Stimulated activated CD8-positive, alpha-beta memory T cell treated with anti-CD3 and anti-CD28 coated beads, Interleukin-12 subunit alpha, Interleukin-12 subunit beta, amount 100 ng/mL, for 1 hour (primary cell): ENCODE data around the gene CFAP77.
"Not testable (repeated sequence)": the region's sequence is repeated elsewhere in the genome, so short reads cannot be mapped to it uniquely, and the experiment has no call there.

ENCODE experiments used
- DNase-seq: peaks from one replicate; pipeline ENCODE4 v3.0.0-alpha.2; 2020; ENCODE audit warnings: low read depth

CFAP77 gene

GRCh38 chr9:132547976-132548730 lies 138.1 kb downstream of the CFAP77 start:
- no peak for DNase-seq

- no peak for DNase-seq
Observed at GRCh38 chr9:132548751-132549640, 139.0 kb downstream of the CFAP77 start.

- no peak for DNase-seq
Observed at GRCh38 chr9:132551556-132551955, 141.5 kb downstream of the CFAP77 start.

- DNase-seq: no peak
Observed at GRCh38 chr9:132552041-132552440, 142.0 kb downstream of the CFAP77 start.

- DNase-seq: no peak
Observed at GRCh38 chr9:132554755-132555154, 144.7 kb downstream of the CFAP77 start.

GRCh38 chr9:132555528-132555927 lies 145.5 kb downstream of the CFAP77 start:
- no peak for DNase-seq

GRCh38 chr9:132556235-132556634 lies 146.2 kb downstream of the CFAP77 start:
- no peak for DNase-seq

GRCh38 chr9:132556714-132557113 lies 146.7 kb downstream of the CFAP77 start:
- no peak for DNase-seq

GRCh38 chr9:132557159-132557558 lies 147.1 kb downstream of the CFAP77 start:
- DNase-seq: no peak

- no peak for DNase-seq
Observed at GRCh38 chr9:132559711-132560110, 149.7 kb downstream of the CFAP77 start.

- no peak for DNase-seq
Observed at GRCh38 chr9:132560616-132561202, 150.7 kb downstream of the CFAP77 start.

- no peak for DNase-seq
Observed at GRCh38 chr9:132562306-132562573, 152.2 kb downstream of the CFAP77 start.

GRCh38 chr9:132564526-132564925 lies 154.5 kb downstream of the CFAP77 start:
- no peak for DNase-seq

- DNase-seq: not testable (repeated sequence)
Observed at GRCh38 chr9:132568787-132569186, 158.8 kb downstream of the CFAP77 start.

GRCh38 chr9:132571806-132572600 lies 162.0 kb downstream of the CFAP77 start:
- no peak for DNase-seq

GRCh38 chr9:132572921-132573320 lies 162.9 kb downstream of the CFAP77 start:
- DNase-seq: no peak

GRCh38 chr9:132575005-132575609 lies 165.1 kb downstream of the CFAP77 start:
- peak; percentile 6 for DNase-seq

- DNase-seq: no peak
Observed at GRCh38 chr9:132575811-132576210, 165.8 kb downstream of the CFAP77 start.

GRCh38 chr9:132577119-132577518 lies 167.1 kb downstream of the CFAP77 start:
- no peak for DNase-seq

- DNase-seq: no peak
Observed at GRCh38 chr9:132578367-132578932, 168.4 kb downstream of the CFAP77 start.

GRCh38 chr9:132579427-132579798 lies 169.4 kb downstream of the CFAP77 start:
- no peak for DNase-seq
